ELR (cell line): ENCODE measurements around the gene HRC.

Source experiments
- DNase-seq: peaks from one replicate; pipeline ENCODE4 v3.0.0-alpha.2; 2015; ENCODE audit warnings: low read depth

The HRC gene

DNA sequence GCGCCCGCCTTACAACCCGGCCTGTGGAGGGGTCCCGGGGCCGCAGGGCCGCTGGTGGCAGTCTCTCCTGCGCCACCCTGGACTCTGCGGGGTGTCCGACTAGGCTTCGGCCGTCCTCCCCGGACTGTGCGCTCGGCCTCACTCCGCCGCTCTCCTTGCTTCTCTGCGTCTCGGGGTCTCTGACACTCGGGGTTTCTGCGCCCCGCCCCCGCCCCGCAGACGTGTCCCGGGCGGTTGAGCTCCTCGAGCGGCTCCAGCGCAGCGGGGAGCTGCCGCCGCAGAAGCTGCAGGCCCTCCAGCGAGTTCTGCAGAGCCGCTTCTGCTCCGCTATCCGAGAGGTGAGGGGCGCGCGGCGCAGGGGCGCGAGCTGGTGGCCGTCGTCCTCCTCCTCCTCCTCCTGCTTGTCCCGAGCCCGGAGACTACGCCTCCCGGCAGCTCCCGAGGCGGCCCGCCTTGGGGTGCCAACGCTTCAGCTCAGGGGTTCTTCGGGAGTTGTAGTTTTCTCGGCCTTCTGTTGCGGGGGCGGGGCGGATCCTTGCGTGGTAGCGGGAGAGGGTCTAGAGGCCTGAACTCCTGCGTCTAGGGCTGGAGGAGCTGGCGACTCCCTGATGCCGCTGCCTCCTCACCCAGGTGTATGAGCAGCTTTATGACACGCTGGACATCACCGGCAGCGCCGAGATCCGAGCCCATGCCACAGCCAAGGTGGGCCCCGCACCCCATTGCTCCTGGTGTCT is 40.4 kb downstream of the HRC start:
- peak; percentile 49 for DNase-seq

DNA sequence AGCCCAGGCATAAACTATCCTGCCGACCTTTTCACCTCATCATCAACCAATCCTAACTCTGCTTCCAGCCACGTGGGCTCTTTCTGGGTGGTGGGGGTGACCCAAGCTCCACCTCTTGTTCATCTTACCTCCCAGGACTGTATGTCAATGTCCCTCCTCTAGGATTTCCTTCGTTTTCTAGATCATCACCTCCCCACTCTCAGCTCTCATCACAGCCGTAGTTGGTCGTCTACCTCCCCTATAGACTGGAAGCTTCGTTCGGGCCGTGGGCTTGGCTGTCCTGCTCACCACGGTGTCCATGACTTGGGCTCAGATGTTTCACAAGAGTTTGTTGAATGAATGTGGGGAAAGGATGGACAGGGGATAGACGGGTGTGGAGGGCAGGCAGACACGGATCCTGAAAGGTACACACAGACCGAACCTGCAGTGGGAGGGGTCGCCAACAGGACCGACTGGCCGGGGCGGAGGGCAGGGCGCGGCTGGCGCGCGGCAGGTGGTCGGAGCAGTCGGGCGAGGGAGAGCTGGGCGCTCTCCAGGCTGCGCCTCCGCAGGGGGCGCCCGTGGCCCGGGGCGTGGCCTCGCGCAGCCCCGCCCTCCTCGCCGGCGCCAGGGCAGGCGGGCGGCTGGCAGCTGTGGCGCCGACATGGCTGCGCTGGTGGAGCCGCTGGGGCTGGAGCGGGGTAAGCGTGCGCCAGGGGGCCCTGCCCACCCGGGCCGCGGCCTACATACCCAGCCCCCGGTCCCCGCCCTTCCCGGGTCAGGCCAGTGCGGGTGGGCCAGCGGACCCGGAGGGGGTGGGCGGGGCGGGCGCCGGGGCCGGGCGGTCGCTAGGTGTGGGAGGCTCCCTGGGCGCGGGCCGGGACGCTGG is 41.2 kb downstream of the HRC start, which contains the start of gene LIN7B:
Gene LIN7B (plus strand): TSS at position 609 of the 868 bp plus-strand sequence. CDS start 35 bp downstream, at position 644.
- peak; percentile 75 for DNase-seq

DNA sequence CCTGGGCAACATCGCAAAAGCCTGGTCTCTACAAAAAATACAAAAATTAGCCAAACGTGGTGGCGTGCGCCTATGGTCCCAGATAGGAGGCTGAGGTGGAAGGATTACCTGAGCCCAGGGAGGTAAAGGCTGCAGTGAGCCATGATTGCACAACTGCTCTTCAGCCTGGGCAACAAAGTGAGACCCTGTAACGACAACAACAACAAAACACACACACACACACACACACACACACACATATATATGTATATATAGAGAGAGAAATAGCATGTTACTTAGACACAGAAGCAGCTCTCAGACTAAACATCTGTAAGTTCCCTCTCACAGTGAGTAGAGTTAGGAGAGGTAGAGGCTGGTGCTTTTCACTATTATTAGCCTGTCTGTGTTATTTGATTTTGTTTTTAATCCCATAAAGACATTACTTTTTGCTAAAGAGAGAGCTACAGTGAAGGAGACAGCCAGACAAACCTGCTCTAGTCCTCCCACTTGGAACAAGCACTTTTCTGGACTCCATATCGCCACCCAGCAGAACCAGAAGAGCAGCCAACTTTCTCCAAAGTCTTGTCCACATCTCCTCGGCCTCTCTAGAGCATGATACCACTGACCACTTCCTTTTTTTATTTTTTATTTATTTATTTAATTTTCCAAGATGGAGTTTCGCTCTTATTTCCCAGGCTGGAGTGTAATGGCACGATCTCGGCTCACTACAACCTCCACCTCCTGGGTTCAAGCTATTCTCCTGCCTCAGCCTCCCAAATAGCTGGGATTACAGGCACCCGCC is 43.8 kb downstream of the HRC start:
- DNase-seq = no peak

DNA sequence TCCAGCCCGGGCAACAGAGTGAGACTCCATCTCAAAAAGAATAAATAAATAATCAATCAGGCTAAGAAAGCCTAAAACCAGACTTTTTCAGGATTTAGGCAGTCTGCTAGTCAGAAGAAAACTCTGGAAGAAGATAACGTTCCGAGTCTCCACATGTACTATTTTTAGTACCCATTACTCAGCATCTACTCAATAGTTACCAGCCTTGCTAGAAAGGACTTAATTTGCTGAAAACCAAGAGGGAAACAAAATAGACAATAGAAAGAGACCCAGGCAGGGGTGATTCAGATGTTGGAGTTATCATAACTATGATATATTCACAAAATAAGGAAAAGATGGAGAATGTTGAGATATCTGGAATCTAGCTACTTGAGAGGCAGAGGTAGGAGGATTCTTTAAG is 44.6 kb downstream of the HRC start:
- DNase-seq = peak; percentile 36

DNA sequence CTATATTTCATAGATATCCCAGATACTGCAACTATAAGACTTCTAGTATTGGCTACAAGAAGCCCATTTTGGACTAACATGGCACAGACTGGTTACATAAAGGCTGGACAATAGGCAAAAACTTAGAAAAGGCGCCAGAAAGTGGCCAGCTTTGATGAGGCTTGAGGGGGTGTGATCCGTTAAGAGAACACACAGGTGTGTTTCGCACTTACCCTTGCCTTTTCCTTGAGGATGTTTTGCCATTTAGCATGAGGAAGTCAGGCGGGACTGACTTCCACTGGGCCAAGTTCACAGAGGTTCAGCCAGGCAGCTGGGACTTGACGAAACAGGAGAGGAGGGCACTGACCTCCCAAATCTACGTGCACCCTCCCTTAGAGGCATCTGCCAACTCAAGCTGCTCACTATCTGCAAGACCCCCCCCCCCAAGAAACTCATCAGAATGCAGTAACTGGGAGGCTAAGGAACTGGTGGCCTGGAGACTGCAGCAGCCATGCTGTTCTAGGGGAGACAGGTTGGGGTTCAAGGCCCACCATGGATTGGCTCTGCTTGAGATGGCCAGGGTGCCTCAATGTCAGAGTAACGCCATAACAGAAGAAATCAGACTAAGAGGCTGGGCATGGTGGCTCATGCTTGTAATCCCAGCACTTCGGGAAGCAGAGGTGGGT is 45.5 kb downstream of the HRC start:
- DNase-seq = no peak

DNA sequence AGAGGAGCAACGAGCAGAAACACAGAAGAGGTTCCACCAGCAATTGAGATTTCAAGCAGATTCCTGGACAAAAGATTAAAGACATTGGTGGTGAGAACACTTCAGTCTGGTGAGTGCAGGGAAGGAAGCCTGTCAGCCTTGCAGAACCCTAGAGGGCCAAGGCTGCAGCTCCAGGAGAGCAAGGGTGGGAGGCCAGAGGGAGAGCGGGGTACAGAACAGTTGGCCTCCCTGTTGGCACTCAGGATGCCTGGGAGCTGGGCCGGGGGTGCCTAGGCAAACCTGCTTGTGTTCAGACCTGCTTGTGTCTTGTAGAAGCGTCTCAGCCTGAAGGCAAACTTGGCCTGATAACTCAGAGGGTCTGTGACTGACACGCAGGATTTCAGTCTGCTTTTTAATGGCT is 46.1 kb downstream of the HRC start:
- DNase-seq = no peak

DNA sequence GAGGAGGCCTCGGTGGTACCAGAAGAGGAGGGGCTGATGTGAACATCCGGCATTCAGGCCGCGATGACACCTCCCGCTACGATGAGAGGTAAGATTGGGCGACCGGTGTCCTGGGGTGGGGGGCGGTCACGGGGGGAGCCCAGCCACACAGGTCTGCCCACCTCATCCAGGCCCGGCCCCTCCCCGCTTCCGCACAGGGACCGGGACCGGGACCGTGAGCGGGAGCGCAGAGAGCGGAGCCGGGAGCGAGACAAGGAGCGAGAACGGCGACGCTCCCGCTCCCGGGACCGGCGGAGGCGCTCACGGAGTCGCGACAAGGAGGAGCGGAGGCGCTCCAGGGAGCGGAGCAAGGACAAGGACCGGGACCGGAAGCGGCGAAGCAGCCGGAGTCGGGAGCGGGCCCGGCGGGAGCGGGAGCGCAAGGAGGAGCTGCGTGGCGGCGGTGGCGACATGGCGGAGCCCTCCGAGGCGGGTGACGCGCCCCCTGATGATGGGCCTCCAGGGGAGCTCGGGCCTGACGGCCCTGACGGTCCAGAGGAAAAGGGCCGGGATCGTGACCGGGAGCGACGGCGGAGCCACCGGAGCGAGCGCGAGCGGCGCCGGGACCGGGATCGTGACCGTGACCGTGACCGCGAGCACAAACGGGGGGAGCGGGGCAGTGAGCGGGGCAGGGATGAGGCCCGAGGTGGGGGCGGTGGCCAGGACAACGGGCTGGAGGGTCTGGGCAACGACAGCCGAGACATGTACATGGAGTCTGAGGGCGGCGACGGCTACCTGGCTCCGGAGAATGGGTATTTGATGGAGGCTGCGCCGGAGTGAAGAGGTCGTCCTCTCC is 47.4 kb downstream of the HRC start:
- no peak for DNase-seq

DNA sequence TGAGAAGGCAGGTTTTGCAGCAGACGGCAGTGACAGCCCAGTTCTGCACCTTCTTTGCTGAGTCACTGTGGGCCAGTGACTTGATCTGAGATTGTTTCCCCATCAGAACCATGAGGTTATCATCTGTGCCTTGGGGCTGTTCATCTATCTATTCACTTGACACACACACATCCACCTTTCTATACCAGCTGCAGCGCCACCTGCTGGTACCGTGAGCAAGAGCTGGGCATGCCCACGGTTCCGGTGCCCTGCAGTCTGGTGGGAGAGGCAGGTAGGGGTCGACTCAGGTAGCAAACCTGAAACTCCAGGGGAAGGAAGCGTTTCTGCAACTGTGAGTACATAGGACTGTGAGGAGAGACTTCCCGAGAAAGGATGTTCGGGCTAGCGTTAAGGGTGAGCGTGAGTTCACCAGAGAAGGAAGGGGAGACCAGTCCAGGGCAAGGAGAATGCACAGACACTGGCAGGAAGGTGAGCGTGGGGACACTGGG is 48.5 kb downstream of the HRC start:
- DNase-seq = peak; percentile 69

DNA sequence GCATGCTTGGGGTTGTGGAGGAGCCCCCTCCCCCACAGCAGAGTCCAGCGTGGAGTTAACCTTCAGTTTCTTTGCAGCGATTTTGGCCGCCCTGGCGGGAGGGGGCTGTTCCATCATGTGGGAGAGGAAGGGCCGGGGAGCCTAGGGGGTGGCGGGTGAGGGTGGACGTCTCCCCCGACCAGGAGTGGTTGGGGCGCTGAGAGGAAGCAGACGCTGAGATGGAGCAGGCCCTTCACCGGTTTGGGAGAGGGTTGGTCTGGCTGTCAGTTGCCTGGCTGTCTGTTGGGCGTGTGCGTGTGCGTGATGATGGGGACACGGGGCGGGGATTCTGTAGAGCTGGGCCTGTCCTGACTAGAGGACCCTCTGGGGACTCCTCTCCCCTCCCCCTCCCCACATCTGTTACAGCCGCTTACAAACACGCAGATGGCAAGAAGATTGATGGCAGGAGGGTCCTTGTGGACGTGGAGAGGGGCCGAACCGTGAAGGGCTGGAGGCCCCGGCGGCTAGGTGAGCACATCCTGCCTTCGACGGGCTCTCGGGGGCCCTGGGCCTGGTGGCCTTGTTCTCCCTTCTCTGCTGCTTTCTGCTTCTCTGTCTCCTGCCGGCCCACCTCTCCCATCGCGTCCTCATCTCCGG is 50.8 kb downstream of the HRC start:
- no peak for DNase-seq

DNA sequence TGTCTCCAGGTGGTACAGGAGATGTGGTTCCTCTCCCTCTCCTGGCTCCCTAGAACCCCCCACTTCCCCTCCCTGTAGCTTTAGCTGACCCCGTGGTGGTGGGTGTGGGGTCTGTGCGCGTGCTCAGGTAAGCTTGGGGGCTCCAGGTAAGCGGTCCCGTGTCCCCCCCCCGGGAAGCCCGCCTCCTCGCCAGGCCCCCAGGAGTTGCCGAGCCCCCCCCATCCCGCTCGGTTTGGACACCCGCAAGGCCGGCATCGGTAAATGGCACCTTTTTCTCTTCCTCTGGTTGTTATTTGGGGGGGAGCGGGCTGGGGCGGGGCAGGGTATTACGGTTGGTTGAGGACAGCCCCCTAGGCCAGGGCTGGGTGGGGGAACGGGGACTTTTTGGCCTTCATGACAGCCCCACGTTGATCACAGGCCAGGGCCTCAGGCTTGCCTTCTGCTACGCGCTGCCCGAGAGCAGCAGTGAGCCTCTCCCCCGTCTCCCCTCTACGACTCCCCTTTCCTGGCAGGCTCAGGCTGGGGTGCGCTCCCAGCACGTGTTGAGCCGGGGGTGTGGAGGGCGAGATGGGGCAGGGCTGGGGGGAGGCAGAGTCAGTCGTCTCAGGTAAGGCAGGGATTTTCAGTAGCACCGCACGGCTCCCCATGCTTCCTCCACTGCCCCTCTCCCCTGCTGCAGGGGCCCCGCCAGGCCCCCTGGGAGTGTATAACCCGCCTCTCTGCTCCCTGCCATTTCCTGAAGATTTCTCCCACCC is 51.7 kb downstream of the HRC start:
- DNase-seq = no peak

DNA sequence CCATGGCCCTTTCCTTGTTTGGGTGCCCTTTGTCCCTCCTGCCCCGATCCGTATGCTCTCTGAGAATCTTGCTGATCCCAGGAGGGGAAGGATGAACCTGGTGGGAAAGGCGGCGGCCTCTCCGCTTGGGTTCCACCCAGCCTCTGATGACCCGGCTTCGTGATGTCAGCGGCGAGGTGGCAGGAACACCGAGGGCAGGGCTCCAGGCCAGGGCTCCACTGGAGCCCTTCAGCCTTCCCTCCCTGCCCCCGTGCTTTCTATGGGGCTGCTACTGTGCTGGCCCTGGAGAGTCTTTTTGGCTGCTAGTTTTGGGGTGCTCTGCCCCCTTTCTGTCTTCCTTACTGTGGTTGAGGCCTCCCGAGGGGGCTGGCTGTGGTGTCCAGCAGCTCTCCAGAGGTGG is 52.9 kb downstream of the HRC start:
- DNase-seq = no peak
